ENCODE data around the gene NBAS.

GRCh38 chr2:15176604-15177003 is 384.5 kb downstream of the NBAS start:
- no peak for TF ChIP-seq PHF20 (IDR thresholded peaks at IDR 0.05; ENCODE audit: partially characterized antibody)
- no peak for TF ChIP-seq KAT7 (CRISPR knock-in tag; IDR thresholded peaks at IDR 0.05; ENCODE audit: borderline replicate concordance)
- TF ChIP-seq, protein P1, sequence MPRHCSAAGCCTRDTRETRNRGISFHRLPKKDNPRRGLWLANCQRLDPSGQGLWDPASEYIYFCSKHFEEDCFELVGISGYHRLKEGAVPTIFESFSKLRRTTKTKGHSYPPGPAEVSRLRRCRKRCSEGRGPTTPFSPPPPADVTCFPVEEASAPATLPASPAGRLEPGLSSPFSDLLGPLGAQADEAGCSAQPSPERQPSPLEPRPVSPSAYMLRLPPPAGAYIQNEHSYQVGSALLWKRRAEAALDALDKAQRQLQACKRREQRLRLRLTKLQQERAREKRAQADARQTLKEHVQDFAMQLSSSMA (CRISPR knock-in tag; IDR thresholded peaks at IDR 0.05): no peak
- TF ChIP-seq ZNF592 (IDR thresholded peaks at IDR 0.05): no peak
- TF ChIP-seq FOS (IDR thresholded peaks at IDR 0.05; ENCODE audit: extremely low read depth, insufficient read length): no peak
- no peak for TF ChIP-seq FOXM1 (IDR thresholded peaks at IDR 0.05; ENCODE audit: low read depth)
- no peak for TF ChIP-seq FOXM1 (CRISPR knock-in tag; IDR thresholded peaks at IDR 0.05; ENCODE audit: low read depth)
- no peak for TF ChIP-seq HNRNPLL (IDR thresholded peaks at IDR 0.05; ENCODE audit: low read depth, low read length, poor library complexity, severe bottlenecking)

Data from K562 (cell line).